NCI-H2029 (cell line): ENCODE data around the gene TCF7.
"Not testable (repeated sequence)": the region's sequence is repeated elsewhere in the genome, so short reads cannot be mapped to it uniquely, and the experiment has no call there.

Experiments
- DNase-seq: peaks from one replicate; lab custom pipeline; 2025; lab: John Stamatoyannopoulos, UW

TCF7 gene

GRCh38 chr5:134145041-134145757 lies 30.7 kb downstream of the TCF7 start:
- no peak for DNase-seq

DNA sequence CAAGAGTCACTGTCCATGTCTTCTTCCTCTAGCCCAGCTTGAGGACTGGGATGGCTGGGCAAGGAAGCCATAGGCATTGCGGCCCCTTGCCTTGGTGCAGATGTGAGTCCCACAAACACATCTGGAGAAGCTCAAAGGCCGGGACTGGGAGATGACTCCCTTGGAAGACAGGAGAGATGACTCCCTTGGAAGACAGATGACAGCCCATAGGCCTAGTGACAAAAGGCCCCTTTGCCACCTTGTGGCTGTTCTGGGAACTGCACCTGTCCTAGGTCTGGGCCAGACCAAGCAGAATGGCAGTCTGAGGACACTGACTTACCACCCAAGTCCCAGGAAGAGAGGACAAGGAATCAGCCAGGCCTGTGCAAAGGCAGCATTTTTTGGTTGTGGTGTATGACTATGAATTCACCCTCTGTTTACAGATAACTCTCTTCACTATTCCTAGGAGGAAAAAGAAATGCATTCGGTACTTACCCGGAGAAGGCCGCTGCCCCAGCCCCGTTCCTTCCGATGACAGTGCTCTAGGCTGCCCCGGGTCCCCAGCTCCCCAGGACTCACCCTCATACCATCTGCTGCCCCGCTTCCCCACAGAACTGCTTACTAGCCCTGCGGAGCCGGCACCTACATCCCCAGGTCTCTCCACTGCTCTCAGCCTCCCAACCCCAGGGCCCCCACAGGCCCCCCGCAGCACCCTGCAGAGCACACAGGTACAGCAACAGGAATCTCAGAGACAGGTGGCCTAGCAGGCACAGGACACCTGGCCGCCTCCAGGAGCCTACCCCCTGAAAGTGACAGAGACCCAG lies 31.5 kb downstream of the TCF7 start:
- peak; percentile 54 for DNase-seq

- no peak for DNase-seq
Measured at GRCh38 chr5:134146651-134147518, 32.4 kb downstream of the TCF7 start.

GRCh38 chr5:134148316-134148715 lies 33.8 kb downstream of the TCF7 start:
- peak; percentile 59 for DNase-seq

DNA sequence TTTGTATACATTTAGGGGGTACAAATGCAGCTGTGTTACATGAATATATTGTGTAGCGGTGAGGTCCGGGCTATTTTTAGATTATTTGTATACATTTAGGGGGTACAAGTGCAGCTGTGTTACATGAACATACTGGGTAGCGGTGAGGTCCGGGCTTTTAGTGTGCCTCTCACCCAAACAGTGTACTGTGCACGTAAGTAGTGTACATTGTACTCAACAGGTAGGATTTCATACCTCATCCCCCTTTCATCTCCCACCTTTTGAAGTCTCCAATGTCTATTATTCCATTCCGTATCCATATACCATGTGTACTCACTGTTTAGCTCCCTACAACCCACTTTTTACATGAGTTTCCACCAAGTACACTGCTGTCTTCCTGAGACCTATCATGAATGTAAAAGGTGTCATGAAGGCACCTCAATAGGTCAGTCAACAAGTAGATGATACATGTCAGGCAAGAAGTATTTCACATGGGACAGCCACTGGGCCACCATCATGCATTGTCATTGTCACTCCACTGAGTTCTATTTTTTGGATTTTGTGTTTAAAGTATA lies 34.6 kb downstream of the TCF7 start:
- no peak for DNase-seq

GRCh38 chr5:134149571-134150303 lies 35.3 kb downstream of the TCF7 start:
- no peak for DNase-seq

GRCh38 chr5:134151723-134152122 lies 37.2 kb downstream of the TCF7 start:
- DNase-seq = no peak

DNA sequence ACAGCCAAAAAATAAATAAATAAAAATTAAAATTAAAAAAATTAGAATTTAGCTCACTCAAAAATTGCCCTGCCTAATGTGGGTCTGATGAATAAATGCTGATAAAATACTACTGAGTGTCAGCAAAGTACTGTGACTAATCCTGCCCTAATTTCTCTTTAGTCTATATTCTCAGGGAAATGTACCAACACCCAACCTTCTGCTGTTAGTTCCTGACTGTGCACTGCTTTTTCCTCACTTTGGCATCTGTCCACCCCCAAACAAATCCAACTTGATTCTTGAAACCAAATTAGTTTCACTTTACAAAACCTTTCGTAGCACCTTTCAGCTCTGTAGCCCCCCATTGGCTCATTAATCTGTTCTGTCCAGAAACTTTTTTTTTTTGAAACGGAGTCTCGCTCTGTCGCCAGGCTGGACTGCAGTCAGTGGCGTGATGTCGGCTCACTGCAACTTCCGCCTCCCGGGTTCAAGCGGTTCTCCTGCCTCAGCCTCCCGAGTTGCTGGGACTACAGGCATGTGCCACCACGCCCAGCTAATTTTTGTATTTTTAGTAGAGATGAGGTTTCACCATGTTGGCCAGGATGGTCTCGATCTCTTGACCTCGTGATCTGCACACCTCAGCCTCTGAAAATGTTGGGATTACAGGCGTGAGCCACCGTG lies 37.8 kb downstream of the TCF7 start:
- DNase-seq = not testable (repeated sequence)

DNA sequence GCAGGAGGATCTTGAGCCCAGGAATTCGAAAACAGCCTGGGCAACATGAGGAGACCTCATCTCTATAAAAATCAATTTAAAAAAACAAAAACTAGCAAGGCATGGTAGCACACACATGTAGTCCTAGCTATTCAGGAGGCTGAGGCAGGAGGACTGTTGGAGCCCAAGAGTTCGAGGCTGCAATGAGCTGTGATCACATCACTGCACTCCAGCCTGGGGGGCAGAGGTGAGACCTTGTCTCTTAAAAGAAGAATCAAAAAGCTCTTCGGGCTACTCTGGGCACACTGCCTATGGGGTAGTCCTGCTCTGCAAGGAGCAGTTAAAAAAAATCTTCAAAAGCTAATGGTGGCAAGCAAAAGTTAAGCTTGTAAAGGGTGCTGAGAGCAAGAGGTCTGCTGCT lies 38.8 kb downstream of the TCF7 start:
- no peak for DNase-seq

DNA sequence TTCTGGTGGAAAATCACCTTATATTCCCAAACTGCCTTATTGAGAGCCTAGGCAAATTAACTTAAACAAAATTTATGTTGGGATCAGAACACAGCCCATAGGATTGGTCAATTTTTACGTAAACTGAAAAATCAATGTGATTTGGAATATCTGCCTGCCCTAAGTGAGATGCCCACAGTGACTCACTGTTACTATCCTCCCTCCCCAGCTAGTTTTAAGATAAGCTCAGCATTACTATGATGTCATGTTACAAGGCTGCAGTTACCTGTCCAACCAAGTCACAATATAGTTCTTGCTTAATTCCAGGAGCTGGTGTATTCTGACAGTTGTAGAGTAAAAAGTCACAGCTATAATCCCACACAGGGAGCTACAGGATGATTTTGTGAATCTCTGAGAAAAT lies 39.2 kb downstream of the TCF7 start:
- DNase-seq = no peak

- DNase-seq = no peak
Measured at GRCh38 chr5:134161513-134162395, 47.3 kb downstream of the TCF7 start.

DNA sequence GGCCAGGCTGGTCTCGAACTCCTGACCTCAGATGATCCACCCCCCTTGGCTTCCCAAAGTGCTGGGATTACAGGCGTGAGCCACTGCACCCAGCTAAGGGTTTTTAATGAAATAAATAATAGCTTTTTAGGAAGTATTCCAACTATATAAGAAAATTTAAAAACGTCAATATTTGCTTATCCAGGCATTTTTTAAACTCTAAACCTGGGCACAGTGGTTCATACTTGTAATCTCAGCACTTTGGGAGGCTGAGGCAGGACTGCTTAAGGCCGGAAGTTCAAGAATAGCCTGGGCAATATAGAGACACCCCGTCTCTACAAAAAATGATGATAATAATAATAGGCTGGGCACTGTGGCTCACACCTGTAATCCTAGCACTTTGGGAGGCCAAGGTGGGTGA lies 48.1 kb downstream of the TCF7 start:
- DNase-seq = no peak

DNA sequence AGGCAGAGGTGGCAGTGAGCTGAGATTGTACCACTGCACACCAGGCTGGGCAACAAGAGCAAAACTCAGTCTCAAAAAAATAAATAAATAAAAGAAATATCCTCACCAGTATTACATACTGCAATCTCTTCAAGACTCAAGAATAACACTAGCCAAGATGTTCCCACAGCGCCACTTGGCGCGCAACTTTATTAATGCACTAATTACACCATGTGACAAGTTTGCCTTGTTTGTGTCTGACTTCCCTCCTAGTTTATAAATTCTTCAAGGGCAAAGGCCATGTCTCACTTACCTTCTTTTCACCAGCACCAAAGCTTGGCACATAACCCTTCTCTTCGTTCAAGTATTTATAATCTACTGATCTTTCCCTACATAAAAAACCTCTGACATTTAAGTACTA lies 57.5 kb downstream of the TCF7 start:
- DNase-seq = no peak

DNA sequence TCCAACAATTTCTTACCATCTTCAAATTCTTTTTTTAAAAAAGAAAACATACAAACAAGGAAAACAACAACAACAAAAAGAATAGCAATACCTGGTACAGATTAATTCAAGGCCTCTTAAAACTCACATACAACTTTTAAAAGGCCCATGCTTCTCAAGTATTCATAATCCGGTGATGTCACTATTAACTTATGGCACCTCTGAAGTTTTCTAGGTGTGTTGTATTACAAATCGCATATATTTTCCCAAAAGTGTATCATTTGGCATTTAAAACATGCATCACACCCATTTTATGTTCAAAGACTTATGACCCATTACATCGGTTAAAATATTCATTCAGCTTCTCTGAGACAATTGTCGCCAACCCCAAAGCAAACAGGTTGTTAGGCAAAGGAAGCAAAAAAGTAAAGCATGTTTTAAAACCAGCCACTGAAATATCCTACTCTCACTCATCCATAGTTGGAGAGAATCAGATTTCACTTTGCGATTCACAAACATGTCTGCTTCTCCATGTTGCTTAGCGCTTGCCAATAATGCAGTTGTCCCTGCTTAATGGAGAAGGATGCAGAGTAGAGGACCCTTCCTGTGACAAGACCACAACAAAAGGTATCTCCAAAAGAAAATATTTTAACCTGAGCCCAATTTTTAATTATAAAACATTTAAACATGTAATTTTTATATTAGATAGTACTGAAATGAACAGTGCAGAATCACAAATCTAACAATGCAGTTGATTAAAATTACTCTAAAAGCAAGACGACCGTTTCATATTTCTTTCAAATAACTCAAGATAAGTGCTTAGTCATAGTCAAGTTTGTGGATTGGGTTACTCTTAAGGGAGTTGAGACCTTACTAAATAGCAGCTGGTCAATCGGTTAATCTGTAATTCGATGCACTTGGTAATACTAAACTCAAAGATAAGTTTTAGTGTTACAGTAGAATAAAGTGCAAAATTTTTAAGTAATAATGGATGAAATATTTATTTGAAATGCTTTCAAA lies 60.7 kb downstream of the TCF7 start:
- peak; percentile 12 for DNase-seq

DNA sequence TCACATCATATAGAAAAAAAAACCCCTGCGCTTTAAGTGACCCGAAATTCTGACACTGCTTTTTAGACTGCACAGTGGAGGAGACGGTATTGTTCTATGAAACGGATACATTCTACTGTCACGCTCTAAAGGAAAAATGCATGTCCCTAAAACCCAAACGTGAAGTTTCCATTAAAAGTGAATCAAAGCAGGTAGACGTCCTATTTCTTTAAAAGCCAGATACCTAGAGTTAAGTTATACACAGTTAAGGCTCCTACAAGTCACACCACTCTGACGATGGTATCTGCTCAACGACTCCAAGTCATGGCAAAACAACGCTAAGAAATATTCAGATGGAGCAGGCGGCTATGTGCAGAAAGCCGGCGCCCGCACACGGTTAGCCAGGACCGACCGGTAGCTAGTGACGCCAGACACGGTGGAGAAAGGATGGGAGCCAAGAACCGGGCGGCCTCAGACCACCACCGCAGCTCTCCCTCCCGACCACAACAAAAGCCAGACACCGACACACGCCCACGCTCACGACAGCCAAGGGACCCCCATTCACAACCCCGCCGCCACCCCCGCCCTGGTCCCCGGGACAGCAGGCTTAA lies 61.5 kb downstream of the TCF7 start:
- peak; percentile 12 for DNase-seq

DNA sequence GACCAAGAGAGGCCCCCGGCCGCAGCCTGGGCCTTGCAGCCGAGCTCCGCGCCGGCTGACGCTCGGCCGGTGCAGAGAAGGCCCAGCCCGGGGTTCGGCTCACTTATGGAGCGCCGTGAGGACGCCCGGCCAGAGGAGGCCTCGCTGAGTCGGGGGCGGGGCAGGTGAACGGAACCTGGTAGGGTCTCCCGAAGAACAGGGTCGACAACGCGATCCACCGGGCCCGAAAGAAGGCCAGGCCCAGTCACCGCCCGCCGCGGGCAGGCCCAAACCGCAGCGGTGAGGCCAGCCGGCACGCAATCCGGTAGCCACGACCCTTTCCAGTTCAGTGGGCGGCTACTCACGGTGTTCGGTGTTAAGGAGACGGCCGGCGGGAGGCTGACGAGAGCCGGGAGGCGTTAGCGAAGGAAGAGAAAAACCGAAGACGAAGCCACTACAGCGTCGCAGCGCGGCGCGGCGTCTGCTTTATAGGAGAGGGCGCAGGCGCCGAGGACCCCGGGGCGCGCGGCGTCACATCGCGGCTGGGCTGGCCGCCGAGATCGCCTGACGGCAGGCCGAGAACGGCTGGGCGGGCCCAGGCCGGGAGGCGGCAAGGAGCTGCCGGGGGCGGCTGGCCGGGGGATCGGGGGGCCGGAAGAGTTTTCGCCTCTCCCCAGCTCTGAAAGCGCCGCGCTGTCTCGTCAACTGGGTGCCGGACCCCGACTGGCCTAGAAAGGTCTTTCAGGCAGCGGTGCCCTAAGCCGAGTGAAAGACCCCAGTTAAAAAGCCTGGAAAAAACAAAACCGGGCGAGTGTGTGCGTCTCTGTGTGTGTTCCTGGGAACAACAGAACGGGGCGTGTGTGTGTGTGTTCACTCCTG lies 62.3 kb downstream of the TCF7 start, which contains the start of gene SKP1:
Gene SKP1 (minus strand): TSS at position 440 of the 858 bp plus-strand sequence. CDS start 2,928 bp downstream, outside the sequence.
- DNase-seq = peak; percentile 71
